Left colon (tissue), 2 donors: ENCODE measurements around the gene EXT2. TPM values are rescaled to one million over a fixed set of nuclear protein-coding genes. Genes with fewer than 3 reads are reported as not detected.

Experiments
- ATAC-seq: fragments of 200-7000 bp; cut with Tn5 transposase; one replicate; pipeline ENCODE4 v1.9.1; 2020; ENCODE audit warnings: mild to moderate bottlenecking, moderate library complexity
- DNase-seq, 2 donors: peaks; one replicate each; pipeline ENCODE4 v3.0.0-alpha.2; 2020
- intact Hi-C, 2 donors: fragments of 100-400 bp; cut with DNase I in 1 of 2; cut with micrococcal nuclease in 1 of 2; formaldehyde crosslinking; loops; one replicate each; pipeline versions ENCODE4 v1.11.2 to v1.14.0; 2022; cut with DNase I, micrococcal nuclease
- total RNA-seq, 2 donors: library from RNA; stranded (reverse); fragmentation: NEBNext Ultra II Directional; extraction: Animal tissue kit (Norgen Biotek cat#: 25700); gene quantifications; one replicate each; pipeline ENCODE4 v1.2.1, GENCODE V29; 2021
- donor health status: DM: no; HTN: no; CAD: no.
- donor health status: DM: yes; HTN: yes; CAD: no.

EXT2 gene
- total RNA-seq, 2 donors from 2014 or later, result 48.5 to 63.9 TPM

DNA sequence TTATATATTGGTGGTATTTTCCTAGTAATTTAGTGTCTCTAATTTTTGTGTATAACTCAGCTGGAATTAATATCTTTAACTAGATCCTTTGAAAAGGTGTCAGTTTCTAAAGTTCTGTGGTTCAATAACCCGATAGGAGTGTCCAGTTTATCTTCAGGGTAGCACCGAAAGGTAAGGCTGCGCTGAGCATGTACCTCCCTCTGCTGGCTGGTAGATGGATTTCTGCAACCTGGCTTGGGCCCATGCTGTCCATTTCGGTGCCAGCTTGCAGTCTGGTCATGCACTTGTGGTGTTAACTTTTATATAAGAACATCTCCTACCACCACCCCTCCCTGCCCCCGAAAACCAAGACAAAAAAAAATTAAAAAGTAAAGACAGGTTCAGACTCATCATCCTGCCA, 24.7 kb downstream of the EXT2 start:
- no peak for DNase-seq
- intact Hi-C loops, result no loop called here
- ATAC-seq, result peak; percentile 50

DNA sequence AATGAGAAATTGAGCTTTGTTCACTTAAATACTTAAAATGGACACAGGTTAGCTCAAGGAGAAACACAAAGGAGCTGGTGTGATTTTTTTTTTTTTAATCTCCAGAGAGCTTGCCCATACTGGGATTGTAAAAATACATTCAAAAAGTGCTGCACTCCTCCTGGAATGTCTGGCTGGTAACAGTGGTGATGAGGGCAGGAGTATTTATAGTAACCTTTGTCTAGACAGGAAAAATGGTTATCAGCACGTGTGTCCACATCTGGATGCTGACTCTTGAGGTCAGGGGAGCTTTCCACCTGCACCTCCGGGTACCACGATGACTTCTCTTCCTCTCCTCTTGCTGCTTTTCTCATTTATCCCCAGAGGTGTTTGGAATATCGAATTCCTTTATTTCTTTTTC, 30.1 kb downstream of the EXT2 start:
- DNase-seq, result no peak
- no peak for ATAC-seq
- intact Hi-C loops, result no loop called here

DNA sequence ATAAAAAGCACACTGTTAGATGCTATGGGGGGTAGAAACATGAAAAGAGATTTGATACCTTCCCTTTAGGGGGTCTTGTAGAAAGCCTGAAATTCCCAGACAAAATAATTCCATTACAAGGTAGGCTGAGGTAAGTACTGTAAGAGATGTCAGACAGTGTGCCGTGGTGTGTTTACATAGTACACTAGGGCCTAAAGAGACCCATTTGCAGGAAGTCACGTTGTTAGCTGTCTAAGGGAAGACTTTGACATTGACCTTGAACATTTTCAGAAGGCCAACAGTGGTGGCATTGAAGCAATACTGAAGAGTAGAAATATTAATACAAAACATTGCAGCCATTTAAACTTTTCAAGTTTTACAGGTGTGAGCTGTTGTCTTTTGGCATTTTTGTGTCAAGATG, 30.8 kb downstream of the EXT2 start:
- intact Hi-C loops, result no loop called here
- DNase-seq, result no peak
- no peak for ATAC-seq

DNA sequence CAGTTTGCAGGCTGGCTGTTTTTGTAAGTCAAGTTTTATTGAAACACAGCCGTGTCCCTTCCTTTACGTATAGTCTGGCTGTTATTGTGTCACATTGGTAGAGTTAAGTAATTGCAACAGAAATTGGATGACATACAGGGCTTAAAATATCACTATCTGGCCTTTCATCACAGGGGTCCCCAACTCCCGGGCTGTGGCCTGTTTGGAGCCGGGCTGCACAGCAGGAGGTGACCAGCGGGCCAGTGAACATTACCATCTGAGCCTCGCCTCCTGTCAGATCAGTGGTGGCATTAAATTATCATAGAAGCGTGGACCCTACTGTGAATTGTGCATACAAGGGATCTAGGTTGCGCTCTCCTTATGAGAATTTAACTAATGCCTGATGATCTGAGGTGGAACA, 31.7 kb downstream of the EXT2 start:
- intact Hi-C loops, result no loop called here
- ATAC-seq, result no peak
- no peak for DNase-seq

DNA sequence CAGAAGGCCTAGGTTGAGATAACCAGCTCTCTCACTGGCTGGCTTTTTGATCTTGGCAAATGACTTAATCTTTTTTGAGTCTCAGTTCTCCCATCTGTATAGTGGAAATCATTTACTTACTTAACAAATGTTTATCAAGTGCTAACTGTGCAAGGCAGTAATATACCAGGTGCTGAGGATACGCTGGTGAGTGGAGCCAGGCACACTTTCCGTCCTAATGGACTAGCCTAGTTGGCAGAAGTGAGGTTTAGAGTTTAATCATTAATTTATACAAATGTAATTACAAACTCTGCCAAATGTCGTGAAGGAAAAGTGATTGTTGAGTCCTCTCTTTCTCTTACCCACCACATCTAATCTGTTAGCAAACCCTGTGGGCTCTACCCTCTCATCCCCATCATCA, 33.3 kb downstream of the EXT2 start:
- intact Hi-C loops, result no loop called here
- peak; percentile 45 for ATAC-seq
- DNase-seq, result no peak

DNA sequence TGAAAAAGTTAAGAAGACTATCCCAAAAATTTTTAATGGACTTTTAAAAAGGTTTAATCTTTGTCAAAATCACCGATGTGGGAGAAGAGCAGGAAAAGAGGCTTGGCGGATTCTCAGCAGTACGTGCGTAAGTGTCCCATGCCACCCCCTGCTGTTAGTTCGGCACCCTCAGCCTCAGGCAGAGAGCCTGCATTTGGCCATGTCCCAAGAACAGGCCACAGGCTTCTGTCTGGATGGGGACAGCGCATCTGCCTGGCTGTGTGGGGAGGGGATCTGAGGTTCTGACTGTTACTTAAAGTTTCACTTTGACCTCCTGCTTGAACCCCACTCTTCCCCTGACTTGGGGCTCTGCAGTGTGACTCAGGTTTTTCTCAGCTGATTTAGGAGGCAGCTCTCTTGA, 35.3 kb downstream of the EXT2 start:
- DNase-seq (no peak), ATAC-seq (no peak)
- intact Hi-C loops, result no loop called here

DNA sequence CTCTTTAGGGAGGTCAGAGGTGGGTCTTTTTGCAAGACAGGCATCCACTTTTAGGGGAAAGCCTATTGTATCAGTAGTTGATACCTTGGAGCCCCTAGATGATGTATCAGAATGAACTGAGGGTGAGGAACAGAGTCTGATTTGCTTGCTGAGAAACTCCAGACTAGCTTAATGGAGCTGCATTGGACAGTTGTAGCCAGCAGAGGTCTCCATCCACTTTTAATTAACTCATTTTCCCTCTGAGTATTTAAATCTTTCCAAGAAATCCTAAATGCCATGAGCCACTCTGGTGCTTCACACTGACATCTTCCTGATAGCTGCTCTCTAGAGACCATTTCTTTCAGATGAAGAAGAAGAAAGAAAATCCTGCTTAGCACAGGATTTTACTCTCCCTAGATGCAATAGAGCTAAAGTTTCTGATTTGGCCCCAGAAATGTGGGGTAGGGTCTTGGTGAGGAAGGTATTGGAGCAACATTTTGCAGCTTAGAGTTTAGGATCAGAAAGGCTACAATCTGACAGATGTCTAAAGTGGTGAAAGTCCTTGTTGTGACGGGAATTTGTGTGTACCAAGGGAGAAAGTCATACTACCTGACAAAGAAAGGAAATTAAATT, 38.0 kb downstream of the EXT2 start:
- DNase-seq (no peak), ATAC-seq (peak; percentile 65)
- intact Hi-C loops, result no loop called here

DNA sequence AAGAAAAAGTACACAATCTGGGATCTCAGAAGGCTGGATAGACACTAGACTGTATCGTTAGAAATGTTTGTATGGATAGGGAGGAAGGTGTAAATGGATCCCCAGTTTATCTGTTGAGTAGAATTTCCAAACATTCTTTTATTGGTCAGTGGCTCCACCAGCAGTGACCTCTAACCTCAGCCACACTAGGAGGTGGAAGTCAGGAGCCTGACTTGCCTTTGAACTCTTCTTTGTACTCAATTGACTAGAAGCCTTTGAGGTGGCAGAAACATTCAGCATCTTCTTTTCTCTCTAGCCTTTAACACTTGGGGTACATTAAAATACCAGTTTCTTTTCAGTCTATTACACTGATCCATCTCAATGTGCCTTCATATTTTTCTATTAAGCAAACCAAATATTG, 39.1 kb downstream of the EXT2 start:
- ATAC-seq (no peak), DNase-seq (no peak)
- intact Hi-C loops, result no loop called here

DNA sequence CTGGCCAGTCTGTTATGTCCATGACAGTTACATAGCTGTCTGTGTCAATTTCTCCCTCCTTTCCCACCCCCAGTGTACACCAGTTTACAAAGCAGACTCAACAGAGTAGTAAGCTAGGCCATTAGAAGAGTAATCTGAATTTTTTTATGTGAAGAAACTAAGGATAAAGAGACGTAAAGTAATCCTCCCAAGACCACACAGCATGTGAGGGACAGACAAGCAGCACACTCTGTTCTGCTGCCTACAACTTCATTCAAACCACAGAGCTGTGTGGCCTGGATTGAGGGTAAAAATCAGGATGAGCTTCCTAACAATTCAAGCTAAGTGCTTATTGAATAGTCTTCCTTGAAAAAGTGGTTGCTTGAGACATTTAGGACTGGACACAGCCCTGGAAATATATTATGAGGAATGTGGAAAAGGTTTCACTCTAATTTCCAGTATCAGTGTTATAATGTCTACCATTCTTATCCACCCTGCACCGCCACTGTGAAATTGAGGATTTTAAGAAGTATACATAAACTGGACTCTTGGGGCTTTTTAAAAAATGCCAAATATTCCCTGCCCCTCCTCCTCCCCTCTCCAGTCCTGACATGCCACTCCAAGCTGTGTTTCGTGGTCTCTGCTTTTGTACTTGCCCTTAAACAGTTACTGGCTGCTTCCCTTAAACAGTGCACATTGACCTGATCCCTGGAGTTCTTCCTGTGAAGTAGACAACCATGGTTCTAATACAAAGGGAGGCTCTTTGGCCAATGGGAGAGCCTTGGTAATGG, 40.9 kb downstream of the EXT2 start:
- ATAC-seq, result no peak
- intact Hi-C loops, result no loop called here
- DNase-seq, result no peak

DNA sequence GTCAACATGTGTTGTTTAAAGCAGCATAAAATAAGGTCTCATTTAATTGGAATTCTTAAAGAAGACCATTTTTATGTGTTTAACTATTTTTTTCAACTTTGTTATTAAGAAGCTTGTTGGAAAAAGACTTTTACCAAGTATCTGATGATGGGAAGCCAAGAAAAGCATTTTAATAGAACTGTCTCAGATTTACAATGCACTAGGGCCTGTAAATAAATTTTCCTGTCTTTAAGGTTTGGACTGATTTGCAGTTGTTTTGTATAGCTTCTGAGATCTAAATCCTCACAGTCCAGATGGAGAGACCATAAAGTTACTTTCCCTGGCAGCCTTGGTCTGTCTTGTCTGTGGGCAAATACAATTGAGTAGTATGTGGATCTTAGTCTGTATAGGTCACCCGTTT, 41.6 kb downstream of the EXT2 start:
- intact Hi-C loops, result no loop called here
- DNase-seq (no peak), ATAC-seq (no peak)

DNA sequence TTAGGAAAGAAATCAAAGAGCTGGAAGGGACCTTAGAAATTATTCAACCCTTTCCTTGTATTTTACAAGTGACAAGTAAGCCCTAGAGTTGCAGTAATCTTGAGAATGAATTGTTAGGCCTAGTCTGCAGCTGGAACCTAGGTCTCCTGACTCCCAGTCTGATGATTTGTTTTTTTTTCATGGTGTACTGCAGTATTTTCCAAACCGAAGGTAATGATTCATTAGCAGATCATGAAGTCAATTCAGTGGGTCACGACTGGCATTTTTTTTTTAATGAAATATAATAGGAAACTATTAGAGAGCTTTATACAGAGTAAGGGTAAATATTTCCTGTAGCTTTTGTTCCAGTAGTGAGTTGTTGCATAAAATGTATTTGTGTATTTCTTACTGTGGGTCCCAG, 42.8 kb downstream of the EXT2 start:
- DNase-seq (no peak), ATAC-seq (no peak)
- intact Hi-C loops, result no loop called here

DNA sequence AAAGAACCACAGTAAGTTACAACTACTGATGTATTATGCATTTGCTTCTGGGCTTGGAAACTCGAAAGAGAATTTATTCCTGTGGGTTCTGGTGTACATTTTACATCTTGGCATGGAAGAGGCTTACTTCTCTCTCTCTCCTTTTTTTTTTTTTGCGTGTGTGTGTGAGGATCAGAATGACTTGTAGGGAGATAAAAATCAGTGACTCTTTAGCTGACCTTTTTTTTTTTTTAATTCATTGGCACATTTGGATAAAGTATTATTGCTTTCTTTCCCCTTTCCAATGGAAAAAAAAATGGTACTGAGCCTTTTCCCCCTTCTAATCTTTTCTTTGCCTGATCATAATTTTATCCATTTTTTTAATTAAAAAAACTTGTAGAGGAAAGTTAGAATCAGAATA, 43.5 kb downstream of the EXT2 start:
- DNase-seq (no peak), ATAC-seq (no peak)
- intact Hi-C loops, result no loop called here

DNA sequence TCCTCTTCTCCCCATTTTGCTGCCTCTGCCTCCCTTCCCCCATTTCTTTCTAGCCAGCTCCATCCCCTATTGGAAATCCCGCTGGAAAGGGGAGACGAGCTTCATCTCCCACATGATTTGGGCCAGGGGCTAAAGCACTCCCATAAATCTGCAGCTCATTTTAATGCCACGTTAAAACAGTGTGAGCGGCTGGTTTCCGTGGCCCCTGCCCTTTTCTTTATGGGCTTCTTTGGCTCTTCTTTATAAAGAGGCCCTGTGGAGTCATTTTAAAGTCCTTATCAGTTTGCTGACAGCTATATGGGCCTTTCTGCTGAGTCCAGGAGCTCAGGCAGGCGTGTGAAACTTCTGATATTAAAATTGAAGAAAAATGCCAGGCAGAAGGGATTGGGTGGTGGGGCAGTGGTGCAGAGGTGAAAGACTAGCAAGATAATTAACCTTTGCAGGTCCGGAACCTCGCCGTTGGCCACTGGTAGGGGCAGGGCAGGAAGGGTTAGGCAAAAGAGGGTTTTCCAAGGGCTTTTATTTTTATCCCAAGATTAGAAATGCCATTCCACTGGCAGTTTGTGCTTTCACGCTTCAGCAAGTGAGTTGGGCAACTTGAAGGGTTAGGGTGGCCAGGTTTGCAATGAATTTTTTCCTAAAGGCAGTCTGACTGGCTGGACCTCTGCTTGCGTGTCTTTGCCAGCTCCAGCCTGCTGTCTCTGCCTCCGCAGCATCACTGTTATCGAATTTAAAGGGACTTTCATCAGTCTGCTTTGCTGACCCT, 44.3 kb downstream of the EXT2 start:
- intact Hi-C loops, result no loop called here
- no peak for ATAC-seq
- no peak for DNase-seq

DNA sequence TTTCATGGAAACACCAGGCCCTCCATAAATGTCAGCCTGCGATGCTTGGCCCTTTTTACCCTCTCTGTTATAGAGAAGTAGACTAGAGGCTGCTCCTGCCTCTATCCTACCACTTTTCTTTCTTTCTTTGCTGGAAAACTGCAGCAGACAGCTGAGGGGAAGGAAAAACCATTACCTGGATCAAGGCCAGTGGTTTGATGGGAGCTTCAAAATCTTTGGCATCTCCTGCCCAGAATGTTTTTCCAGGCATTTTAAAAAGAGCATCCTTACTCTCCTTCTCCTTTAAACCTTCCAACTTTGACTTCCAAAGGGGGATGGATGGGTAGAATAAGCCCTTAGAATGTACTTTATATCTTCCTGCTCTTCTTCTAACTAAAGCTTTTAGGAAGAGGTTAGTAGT, 44.9 kb downstream of the EXT2 start:
- intact Hi-C loops, result no loop called here

DNA sequence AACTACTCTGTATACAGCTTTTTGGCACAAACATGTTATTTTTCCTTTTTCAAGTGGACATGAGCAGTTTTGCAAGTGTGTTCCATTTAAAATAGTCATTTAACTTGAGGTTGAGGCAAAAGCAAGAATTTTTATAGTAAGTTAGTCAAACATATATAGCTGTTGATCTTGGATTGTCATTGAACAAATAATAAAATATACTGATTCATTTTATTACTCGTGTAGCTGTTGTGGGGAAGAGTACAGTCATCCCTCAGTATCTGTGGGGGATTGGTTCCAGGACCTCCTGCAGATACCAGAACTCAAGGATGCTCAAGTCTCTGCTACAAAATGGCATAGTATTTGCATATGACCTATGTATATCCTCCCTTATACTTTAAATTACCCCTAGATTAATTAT, 45.3 kb downstream of the EXT2 start:
- DNase-seq, result no peak
- intact Hi-C loops, result no loop called here
- ATAC-seq, result no peak

More for the DNA sequence above, 44.9 kb downstream of the EXT2 start:
- no peak for DNase-seq
- ATAC-seq, result no peak

DNA sequence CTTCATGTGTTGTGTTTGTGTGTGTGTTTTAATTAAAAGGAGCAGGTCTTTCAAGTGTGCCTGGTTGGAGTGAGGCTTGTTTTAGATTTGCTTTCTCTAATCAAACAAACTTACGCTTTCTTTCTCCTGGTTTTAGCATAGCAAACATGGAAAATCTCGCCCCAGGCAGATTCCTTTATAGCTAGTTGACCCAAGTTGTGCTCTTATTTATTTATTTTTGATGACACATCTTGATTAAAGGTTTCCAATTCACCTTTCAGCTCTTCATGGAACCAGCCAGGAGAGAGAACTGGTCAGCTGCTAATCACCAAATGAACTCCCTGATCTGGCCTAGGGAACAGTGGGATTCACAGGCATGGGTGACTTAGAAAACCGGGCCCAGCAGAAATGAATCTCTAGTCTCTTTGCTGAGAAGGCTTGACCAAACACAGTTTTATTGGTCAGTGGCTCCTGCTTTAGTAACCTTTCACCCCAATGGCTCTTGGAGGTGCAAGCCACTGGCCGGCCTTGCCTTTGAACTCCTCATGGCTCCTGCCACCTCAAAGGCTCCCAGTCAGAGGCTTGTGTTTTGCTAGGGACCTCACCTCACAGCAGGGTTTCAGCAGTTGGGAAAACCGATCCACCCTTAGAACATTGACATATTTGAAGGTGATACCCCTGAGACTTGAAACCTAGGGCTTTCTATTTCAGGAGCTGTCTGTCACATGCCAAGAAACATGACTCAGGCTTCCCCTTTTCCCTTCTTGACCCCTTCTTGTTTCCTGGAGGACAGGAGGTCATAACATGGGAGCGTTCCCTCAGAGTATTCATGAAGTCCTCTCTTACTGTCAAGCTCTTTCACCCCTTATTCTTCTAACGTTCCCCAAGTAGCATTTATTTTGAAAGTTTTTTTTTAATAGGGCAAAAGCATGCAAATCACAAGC, 48.8 kb downstream of the EXT2 start:
- ATAC-seq, result no peak
- intact Hi-C loops, result no loop called here
- DNase-seq, result no peak

DNA sequence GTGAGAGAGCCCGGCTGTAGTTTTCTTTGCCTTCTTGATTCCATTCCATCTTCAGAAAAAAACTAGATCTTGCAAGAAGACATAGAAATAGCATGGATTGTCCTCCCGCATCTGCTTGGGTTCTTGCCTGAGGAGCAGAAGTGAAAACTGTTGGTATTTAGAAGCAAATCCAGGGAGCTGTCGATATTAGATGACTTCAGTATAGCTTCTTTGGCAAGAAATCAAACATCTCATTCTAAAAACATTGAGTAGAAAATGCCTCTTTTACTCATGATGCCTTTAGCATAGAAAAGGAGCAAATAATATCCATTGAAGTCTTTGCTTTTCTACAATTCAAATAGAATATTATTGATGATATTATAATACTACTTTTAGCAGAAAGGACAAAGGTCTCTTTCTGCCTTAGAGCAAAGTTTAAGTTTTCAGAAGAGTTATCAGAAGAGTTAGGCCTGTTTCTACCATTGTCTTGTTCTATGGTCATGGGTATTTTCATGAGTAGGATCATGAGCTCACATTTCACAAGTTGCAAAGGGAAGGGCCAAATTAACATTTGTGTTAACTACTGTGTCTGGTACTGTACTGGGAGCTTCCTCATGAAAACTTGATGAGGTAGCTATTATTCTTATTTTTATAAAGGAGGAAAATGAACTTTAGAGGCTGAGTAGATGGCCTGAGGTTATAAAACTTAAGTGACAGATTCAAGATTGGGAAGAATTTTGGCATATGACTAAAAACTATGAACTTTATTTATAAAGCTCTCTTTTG, 49.7 kb downstream of the EXT2 start:
- DNase-seq (no peak), ATAC-seq (no peak)
- intact Hi-C loops, result no loop called here

DNA sequence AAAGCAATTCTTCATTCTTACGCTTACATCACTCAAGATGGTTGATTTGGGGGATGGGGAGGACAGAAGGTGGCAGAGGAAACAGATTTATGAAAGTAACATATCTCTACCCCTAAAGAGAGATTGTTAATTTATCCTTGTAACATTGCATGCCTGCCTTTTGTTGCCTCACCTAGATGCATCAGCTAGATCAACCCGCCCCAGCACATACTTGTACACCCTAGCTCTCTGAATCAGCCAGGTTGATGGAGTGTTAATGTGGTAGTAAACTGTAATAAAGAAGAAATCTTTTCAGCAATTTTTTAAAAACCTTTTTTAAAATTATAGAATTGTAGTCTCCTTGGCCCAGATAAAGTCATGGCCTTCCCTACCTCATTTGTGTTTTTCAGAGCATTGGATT, 51.5 kb downstream of the EXT2 start:
- intact Hi-C loops, result no loop called here
- no peak for ATAC-seq
- no peak for DNase-seq

DNA sequence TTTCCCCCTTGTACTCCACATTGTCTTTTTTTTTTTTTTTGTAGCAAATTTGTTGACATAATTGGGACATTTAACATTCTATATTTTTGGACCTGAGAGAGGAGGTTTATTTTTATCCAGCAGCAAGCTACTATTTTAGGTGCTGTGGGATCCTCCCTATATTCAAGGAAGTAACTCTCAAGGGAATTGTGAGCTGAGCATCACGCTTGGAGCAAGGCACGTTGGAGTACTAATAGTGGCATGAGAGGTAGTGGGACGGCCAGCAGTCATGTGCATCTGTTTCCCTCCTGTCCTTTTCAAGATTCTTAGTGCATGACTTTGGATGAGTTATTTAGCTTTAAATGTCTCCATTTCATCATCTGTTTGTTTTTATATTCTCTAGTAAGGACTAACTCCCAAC, 52.3 kb downstream of the EXT2 start:
- intact Hi-C loops, result no loop called here
- DNase-seq (no peak), ATAC-seq (no peak)
